UCSD-AML1 (cell line): ENCODE results near the gene BEND3.
A peak's percentile ranks its signal among the peaks of the same experiment; 100 is the strongest.

Experiments
- DNase-seq: peaks from one replicate; lab custom pipeline; 2025; ENCODE audit not compliant: unreplicated experiment; lab: John Stamatoyannopoulos, UW

Gene BEND3

GRCh38 chr6:107083047-107083768 is 32.1 kb downstream of the BEND3 start:
- no peak for DNase-seq

- DNase-seq, result no peak
Measured at GRCh38 chr6:107082045-107082444, 33.3 kb downstream of the BEND3 start.

GRCh38 chr6:107080036-107080435 is 35.3 kb downstream of the BEND3 start:
- no peak for DNase-seq

- DNase-seq, result no peak
Measured at GRCh38 chr6:107079429-107079828, 35.9 kb downstream of the BEND3 start.

- no peak for DNase-seq
Measured at GRCh38 chr6:107077710-107078109, 37.6 kb downstream of the BEND3 start.

- DNase-seq, result no peak
Measured at GRCh38 chr6:107075951-107076381, 39.3 kb downstream of the BEND3 start.

- no peak for DNase-seq
Measured at GRCh38 chr6:107070686-107071085, 44.6 kb downstream of the BEND3 start.

- DNase-seq, result no peak
Measured at GRCh38 chr6:107069631-107070548, 45.4 kb downstream of the BEND3 start.

- no peak for DNase-seq
Measured at GRCh38 chr6:107068691-107069630, 46.4 kb downstream of the BEND3 start.

GRCh38 chr6:107066697-107067659 is 48.3 kb downstream of the BEND3 start:
- no peak for DNase-seq

GRCh38 chr6:107064579-107065065 is 50.7 kb downstream of the BEND3 start:
- peak; percentile 22 for DNase-seq

- no peak for DNase-seq
Measured at GRCh38 chr6:107062691-107063090, 52.6 kb downstream of the BEND3 start.

- no peak for DNase-seq
Measured at GRCh38 chr6:107061125-107062020, 53.9 kb downstream of the BEND3 start.

GRCh38 chr6:107060704-107061103 is 54.6 kb downstream of the BEND3 start:
- DNase-seq, result no peak

GRCh38 chr6:107059606-107060005 is 55.7 kb downstream of the BEND3 start:
- no peak for DNase-seq

GRCh38 chr6:107057679-107058078 is 57.6 kb downstream of the BEND3 start:
- no peak for DNase-seq

GRCh38 chr6:107056796-107057195 is 58.5 kb downstream of the BEND3 start:
- DNase-seq, result no peak

GRCh38 chr6:107047807-107048206 is 67.5 kb downstream of the BEND3 start:
- no peak for DNase-seq
